ENCODE data around the gene TAF13. TPM values are rescaled to one million over a fixed set of nuclear protein-coding genes. Genes with fewer than 3 reads are reported as not detected.
A peak's percentile ranks its signal among the peaks of the same experiment; 100 is the strongest.

Gene TAF13
- total and polyA plus RNA-seq, 9 of the 15 experiments (the other 6 are each of a cell fraction or from before 2014, with no cell fraction given) = 14.9 to 77.2 (median 38.7) TPM

GRCh38 chr1:109041621-109042468 is 34.0 kb downstream of the TAF13 start, which contains the start of gene WDR47 (continued):
- TF ChIP-seq DMBX1 (CRISPR knock-in tag; IDR thresholded peaks at IDR 0.05; ENCODE audit: borderline replicate concordance) (no peak), E2F5 (CRISPR knock-in tag; IDR thresholded peaks at IDR 0.05) (no peak), TEAD4 (IDR thresholded peaks at IDR 0.05; ENCODE audit: low read length) (peak; percentile 40; the same call in 1 of the 2 replicates), TEAD4 (CRISPR knock-in tag; IDR thresholded peaks at IDR 0.05; ENCODE audit: borderline replicate concordance) (0 out of 2 replicates have a peak, but pooled peaks have one; percentile 44), ZNF696 (CRISPR knock-in tag; conservative IDR thresholded peaks at IDR 0.05) (no peak), FOXP1 (CRISPR knock-in tag; IDR thresholded peaks at IDR 0.05) (peak; percentile 52; the same call in 1 of the 2 replicates), EP400 (IDR thresholded peaks at IDR 0.05) (no peak), ZNF695 (CRISPR knock-in tag; IDR thresholded peaks at IDR 0.05) (no peak), RNF219 (CRISPR knock-in tag; IDR thresholded peaks at IDR 0.05) (no peak), GTF2F1 (IDR thresholded peaks at IDR 0.05; ENCODE audit: low read depth, low read length) (no peak), SRSF1 (IDR thresholded peaks at IDR 0.05; ENCODE audit: low read depth, low read length) (no peak), ZC3H11A (IDR thresholded peaks at IDR 0.05; ENCODE audit: low read depth, low read length) (no peak), ZNF232 (CRISPR knock-in tag; IDR thresholded peaks at IDR 0.05) (no peak), TFE3 (CRISPR knock-in tag; IDR thresholded peaks at IDR 0.05) (no peak), HLTF (IDR thresholded peaks at IDR 0.05) (peak; percentile 17; the same call in 1 of the 2 replicates), HNRNPL (IDR thresholded peaks at IDR 0.05; ENCODE audit: low read depth, low read length) (0 out of 2 replicates have a peak, but pooled peaks have one; percentile 15), MYC (IDR thresholded peaks at IDR 0.05; ENCODE audit: low read depth, low read length) (peak; percentile 69), MYC (CRISPR knock-in tag; IDR thresholded peaks at IDR 0.05; ENCODE audit: borderline replicate concordance, low read depth) (no peak), DPF2 (IDR thresholded peaks at IDR 0.05) (no peak), IRF9 (tag; IDR thresholded peaks at IDR 0.05) (no peak), MCM7 (IDR thresholded peaks at IDR 0.05) (no peak), CEBPG (CRISPR knock-in tag; IDR thresholded peaks at IDR 0.05) (peak; percentile 55), CEBPG (tag; conservative IDR thresholded peaks at IDR 0.05 in 1 of 2, IDR thresholded peaks at IDR 0.05 in 1 of 2) (no peak), EHMT2 (IDR thresholded peaks at IDR 0.05) (no peak)
